CD4-positive, alpha-beta T cell (primary cell): ENCODE measurements around the gene CLSTN2. TPM values are rescaled to one million over a fixed set of nuclear protein-coding genes. Genes with fewer than 3 reads are reported as not detected.

Experiments used
- ATAC-seq: fragments of 200-7000 bp; cut with Tn5 transposase; one replicate; pipeline ENCODE4 v1.10.0; 2022; ENCODE audit warnings: mild to moderate bottlenecking; ENCODE audit not compliant: poor library complexity
- CTCF ChIA-PET: fragments of 350-600 bp; sonication (Branson Sonifier 250); formaldehyde crosslinking; loops from one replicate; lab custom pipeline; 2021; ENCODE audit warnings: antibody characterized with exemption, inconsistent platforms; lab: Charles Lee
- POLR2A ChIA-PET: fragments of 350-600 bp; sonication (Branson Sonifier 250); formaldehyde crosslinking; loops from one replicate; lab custom pipeline; 2021; ENCODE audit warnings: antibody characterized with exemption, inconsistent platforms; lab: Charles Lee
- DNase-seq, 14 experiments: peaks; one replicate each; pipeline ENCODE4 v3.0.0-alpha.2; 2013 to 2020; ENCODE audit warnings: mixed read lengths in 2 of 14
- H3K27ac ChIP-seq, 2 donors: one replicate each; pipeline versions ENCODE4 v1.5.1 to v1.7.0; 2013; ENCODE audit warnings: low read length in 2 of 2, low read depth in 1 of 2, mild to moderate bottlenecking in 1 of 2
- H3K27me3 ChIP-seq, 2 experiments: 1 replicate in 1 of 2; 2 replicates in 1 of 2; pipeline versions ENCODE4 v1.6.1 to v1.7.0; 2013; ENCODE audit warnings: low read length in 2 of 2, control low read depth in 1 of 2, mild to moderate bottlenecking in 1 of 2, moderate library complexity in 1 of 2; ENCODE audit not compliant: insufficient read depth in 2 of 2, control insufficient read depth in 1 of 2
- H3K36me3 ChIP-seq: one replicate; pipeline ENCODE4 v1.6.1; 2013; ENCODE audit warnings: low read length, control low read depth; ENCODE audit not compliant: insufficient read depth
- H3K4me1 ChIP-seq: one replicate; pipeline ENCODE4 v1.6.1; 2013; ENCODE audit warnings: low read length, control low read depth; ENCODE audit not compliant: insufficient read depth
- H3K4me3 ChIP-seq: one replicate; pipeline ENCODE4 v1.5.1; 2013; ENCODE audit warnings: mild to moderate bottlenecking, low read length, moderate library complexity
- H3K9me3 ChIP-seq, 2 experiments: 1 replicate in 1 of 2; 2 replicates in 1 of 2; pipeline versions ENCODE4 v1.6.1 to v1.7.0; 2013; ENCODE audit warnings: low read length in 2 of 2, mild to moderate bottlenecking in 2 of 2, control low read depth in 1 of 2, moderate library complexity in 1 of 2; ENCODE audit not compliant: control insufficient read depth in 1 of 2, insufficient read depth in 1 of 2
- H3K27ac Mint-ChIP-seq: one replicate; pipeline ENCODE4 v1.8.0; 2020; ENCODE audit warnings: mixed read lengths
- H3K27me3 Mint-ChIP-seq: one replicate; pipeline ENCODE4 v1.8.0; 2021; ENCODE audit warnings: mixed read lengths
- H3K36me3 Mint-ChIP-seq: one replicate; pipeline ENCODE4 v1.8.0; 2021; ENCODE audit warnings: low read depth, mixed read lengths
- H3K4me1 Mint-ChIP-seq: one replicate; pipeline ENCODE4 v1.8.0; 2021; ENCODE audit warnings: low read depth, mixed read lengths
- H3K4me3 Mint-ChIP-seq: one replicate; pipeline ENCODE4 v1.8.0; 2020; ENCODE audit warnings: mild to moderate bottlenecking, mixed read lengths
- H3K9me3 Mint-ChIP-seq: one replicate; pipeline ENCODE4 v1.8.0; 2020; ENCODE audit warnings: mixed read lengths
- intact Hi-C, 2 experiments: fragments of 100-400 bp; cut with DNase I in 1 of 2; cut with micrococcal nuclease in 1 of 2; formaldehyde crosslinking; loops; one replicate each; pipeline versions ENCODE4 v1.15.1 to v1.9.0; 2023 to 2025; cut with DNase I, micrococcal nuclease
- total RNA-seq, 174 experiments: library from RNA in 2 of 174; stranded (reverse) in 2 of 174; gene quantifications; one replicate each; pipeline ENCODE4 v1.2.3 and lab custom pipeline; 2021 to 2026
- TF ChIP-seq, protein P1 (sequence below): fragments of 200-600 bp; IDR thresholded peaks from one replicate; pipeline ENCODE4 v1.8.0; 2022; ENCODE audit warnings: antibody characterized with exemption, mild to moderate bottlenecking

CLSTN2 gene
- total RNA-seq, 2 experiments from 2014 or later = not detected

DNA sequence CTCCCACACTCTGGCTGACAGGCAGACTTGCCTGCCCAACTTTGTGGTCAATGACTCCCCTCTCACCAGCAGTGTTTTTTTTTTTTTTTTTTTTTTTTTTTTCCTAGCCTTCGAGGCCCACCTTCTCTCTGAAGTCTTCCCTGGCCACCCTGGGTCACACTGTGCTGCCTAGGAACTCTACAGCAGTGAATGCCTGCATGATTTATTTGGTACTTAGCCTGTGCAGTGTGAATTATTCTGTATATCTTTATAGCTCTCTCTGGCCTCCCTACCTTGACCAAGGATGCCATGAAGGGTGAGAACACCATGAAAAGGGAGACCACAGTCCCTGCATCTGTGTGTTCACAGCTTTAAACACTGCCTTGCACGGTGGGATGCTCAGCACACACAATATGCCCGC, 141.6 kb downstream of the CLSTN2 start:
- Mint-ChIP-seq H3K9me3 (no peaks in the 10 kb centered on the region), H3K27ac (no peak overlapping the region), H3K4me3 (no peak overlapping the region), H3K27me3 (peaks cover 18% of the 10 kb centered on the region), H3K4me1 (no peaks in the 10 kb centered on the region), H3K36me3 (no peaks in the 10 kb centered on the region)
- Histone ChIP-seq H3K27ac (no peak overlapping the region), H3K4me1 (no peaks in the 10 kb centered on the region), H3K27me3 (no peaks in the 10 kb centered on the region), H3K9me3 (peaks cover 0 to 5% of the 10 kb centered on the region in 2 experiments), H3K36me3 (no peaks in the 10 kb centered on the region), H3K4me3 (no peak overlapping the region)
- DNase-seq (no peak), ATAC-seq (no peak)
- ChIA-PET CTCF (no interaction called here), POLR2A (no interaction called here)
- intact Hi-C loops = no loop called here
- TF ChIP-seq, protein P1, sequence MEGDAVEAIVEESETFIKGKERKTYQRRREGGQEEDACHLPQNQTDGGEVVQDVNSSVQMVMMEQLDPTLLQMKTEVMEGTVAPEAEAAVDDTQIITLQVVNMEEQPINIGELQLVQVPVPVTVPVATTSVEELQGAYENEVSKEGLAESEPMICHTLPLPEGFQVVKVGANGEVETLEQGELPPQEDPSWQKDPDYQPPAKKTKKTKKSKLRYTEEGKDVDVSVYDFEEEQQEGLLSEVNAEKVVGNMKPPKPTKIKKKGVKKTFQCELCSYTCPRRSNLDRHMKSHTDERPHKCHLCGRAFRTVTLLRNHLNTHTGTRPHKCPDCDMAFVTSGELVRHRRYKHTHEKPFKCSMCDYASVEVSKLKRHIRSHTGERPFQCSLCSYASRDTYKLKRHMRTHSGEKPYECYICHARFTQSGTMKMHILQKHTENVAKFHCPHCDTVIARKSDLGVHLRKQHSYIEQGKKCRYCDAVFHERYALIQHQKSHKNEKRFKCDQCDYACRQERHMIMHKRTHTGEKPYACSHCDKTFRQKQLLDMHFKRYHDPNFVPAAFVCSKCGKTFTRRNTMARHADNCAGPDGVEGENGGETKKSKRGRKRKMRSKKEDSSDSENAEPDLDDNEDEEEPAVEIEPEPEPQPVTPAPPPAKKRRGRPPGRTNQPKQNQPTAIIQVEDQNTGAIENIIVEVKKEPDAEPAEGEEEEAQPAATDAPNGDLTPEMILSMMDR = no peak

DNA sequence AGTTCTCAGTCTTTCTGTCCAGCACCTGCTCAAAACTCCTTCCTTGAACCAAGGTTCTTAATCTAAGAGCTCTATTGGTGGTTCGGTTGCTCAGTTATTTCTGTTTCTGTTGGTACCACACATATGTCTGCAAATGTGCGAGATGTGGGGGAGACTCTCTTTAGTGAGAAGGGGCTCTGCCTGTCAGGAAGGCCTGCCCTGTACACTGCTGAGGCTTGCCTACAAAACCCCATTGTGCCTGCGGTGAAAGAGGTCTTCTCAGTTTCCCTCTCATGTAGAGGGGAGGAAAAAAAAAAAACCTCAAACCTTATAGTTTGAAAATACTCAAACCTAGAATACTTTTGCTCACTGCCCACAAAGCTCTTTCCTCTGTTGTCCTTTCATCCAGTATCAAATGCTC, 142.4 kb downstream of the CLSTN2 start:
- no peaks in the 10 kb centered on the region for H3K36me3 ChIP-seq
- DNase-seq (no peak), ATAC-seq (no peak)
- Mint-ChIP-seq H3K27ac (no peak overlapping the region), H3K36me3 (no peaks in the 10 kb centered on the region), H3K4me1 (no peaks in the 10 kb centered on the region), H3K27me3 (peaks cover 18% of the 10 kb centered on the region), H3K4me3 (no peak overlapping the region), H3K9me3 (no peaks in the 10 kb centered on the region)
- TF ChIP-seq, protein P1 = no peak
- intact Hi-C loops = no loop called here
- no peaks in the 10 kb centered on the region for H3K4me1 ChIP-seq
- H3K27me3 ChIP-seq = no peaks in the 10 kb centered on the region
- ChIA-PET POLR2A (no interaction called here), CTCF (no interaction called here)
- H3K27ac ChIP-seq = no peak overlapping the region
- no peak overlapping the region for H3K4me3 ChIP-seq
- peaks cover 0 to 5% of the 10 kb centered on the region in 2 experiments for H3K9me3 ChIP-seq

DNA sequence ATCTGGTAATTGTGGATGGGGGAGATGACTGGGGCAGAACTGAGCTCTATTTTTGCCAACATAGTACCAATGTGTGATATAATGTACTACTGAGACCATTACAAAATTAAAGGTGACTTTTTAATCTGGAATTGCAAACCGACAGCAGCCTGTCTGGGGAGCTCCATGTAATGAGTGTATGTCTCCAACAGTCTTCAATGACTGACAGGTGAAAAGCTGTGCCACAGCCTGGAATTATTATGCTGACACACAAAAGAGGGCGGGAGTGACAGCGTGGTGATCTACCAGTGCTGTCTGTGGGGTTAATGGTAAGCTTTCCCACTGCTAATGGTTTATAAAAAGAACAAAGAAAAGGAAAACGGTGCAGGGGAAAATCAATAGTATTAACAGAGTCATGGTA, 143.4 kb downstream of the CLSTN2 start:
- Mint-ChIP-seq H3K27me3 (peaks cover 18% of the 10 kb centered on the region), H3K27ac (no peak overlapping the region), H3K36me3 (no peaks in the 10 kb centered on the region), H3K4me3 (no peak overlapping the region), H3K4me1 (no peaks in the 10 kb centered on the region), H3K9me3 (no peaks in the 10 kb centered on the region)
- Histone ChIP-seq H3K27me3 (no peaks in the 10 kb centered on the region), H3K4me3 (no peak overlapping the region), H3K36me3 (no peaks in the 10 kb centered on the region), H3K9me3 (peaks cover 0 to 5% of the 10 kb centered on the region in 2 experiments), H3K4me1 (no peaks in the 10 kb centered on the region), H3K27ac (no peak overlapping the region)
- DNase-seq (no peak), ATAC-seq (no peak)
- intact Hi-C loops = no loop called here
- TF ChIP-seq, protein P1 = no peak
- POLR2A ChIA-PET = no interaction called here
- CTCF ChIA-PET = no interaction called here
